MCF 10A (cell line): ENCODE measurements around the gene FARP1. TPM values are rescaled to one million over a fixed set of nuclear protein-coding genes. Genes with fewer than 3 reads are reported as not detected.

Experiments used
- Bru-seq: library from RNA; stranded (reverse); fragments of 400-500 nt; gene quantifications from one replicate; lab custom pipeline; 2021; lab: Mats Ljungman, UMichigan
- BruChase-seq, 2 experiments: library from RNA; stranded (reverse); fragments of 400-500 nt; gene quantifications; one replicate each; lab custom pipeline; 2021; lab: Mats Ljungman, UMichigan
- BruUV-seq: library from RNA; stranded (reverse); fragments of 400-500 nt; replicated peaks from 2 replicates; lab custom pipeline; 2021; lab: Mats Ljungman, UMichigan
- CTCF ChIA-PET: fragments of 300-600 bp; sonication (Branson Sonifier 250); formaldehyde crosslinking; extraction: SDS; loops from one replicate; lab custom pipeline; 2021; ENCODE audit warnings: antibody characterized with exemption, inconsistent platforms; lab: Yijun Ruan, JAX
- POLR2A ChIA-PET: fragments of 300-600, 350-650 bp; sonication (Branson Sonifier 250); formaldehyde crosslinking; extraction: SDS; loops from one replicate; lab custom pipeline; 2020; ENCODE audit warnings: antibody characterized with exemption, inconsistent platforms; lab: Yijun Ruan, JAX
- DNase-seq: peaks from one replicate; pipeline ENCODE4 v3.0.0-alpha.2; 2018; ENCODE audit not compliant: unreplicated experiment
- H3K27ac Mint-ChIP-seq: one replicate; pipeline ENCODE4 v1.8.0; 2022; ENCODE audit warnings: mild to moderate bottlenecking, low read depth, mixed read lengths; ENCODE audit not compliant: unreplicated experiment
- H3K27me3 Mint-ChIP-seq: one replicate; pipeline ENCODE4 v1.8.0; 2022; ENCODE audit warnings: mixed read lengths; ENCODE audit not compliant: insufficient read depth, unreplicated experiment
- H3K36me3 Mint-ChIP-seq: one replicate; pipeline ENCODE4 v1.8.0; 2022; ENCODE audit warnings: mild to moderate bottlenecking, moderate library complexity, mixed read lengths; ENCODE audit not compliant: insufficient read depth, unreplicated experiment
- H3K4me1 Mint-ChIP-seq: one replicate; pipeline ENCODE4 v1.8.0; 2022; ENCODE audit warnings: mixed read lengths; ENCODE audit not compliant: insufficient read depth, unreplicated experiment
- H3K4me3 Mint-ChIP-seq: one replicate; pipeline ENCODE4 v1.8.0; 2022; ENCODE audit warnings: mild to moderate bottlenecking, moderate library complexity, mixed read lengths; ENCODE audit not compliant: unreplicated experiment
- H3K9me3 Mint-ChIP-seq: one replicate; pipeline ENCODE4 v1.8.0; 2022; ENCODE audit warnings: mixed read lengths; ENCODE audit not compliant: unreplicated experiment
- CTCF ChIP-seq: fragments of 200-600 bp; IDR thresholded peaks from one replicate; pipeline ENCODE4 v1.8.0; 2022; ENCODE audit warnings: antibody characterized with exemption, mild to moderate bottlenecking; ENCODE audit not compliant: unreplicated experiment
- intact Hi-C: fragments of 100-400 bp; cut with micrococcal nuclease; formaldehyde crosslinking; loops from 2 replicates; pipeline ENCODE4 v1.14.1; 2022
- long read RNA-seq: library from polyadenylated mRNA; stranded (forward); transcript quantifications from one replicate; pipeline ENCODE4 v2.0.0, GENCODE V29; 2022
- total RNA-seq: library from RNA; stranded (reverse); gene quantifications from 2 replicates; pipeline ENCODE4 v1.2.3, GENCODE V29; 2022

Gene FARP1, protein sequence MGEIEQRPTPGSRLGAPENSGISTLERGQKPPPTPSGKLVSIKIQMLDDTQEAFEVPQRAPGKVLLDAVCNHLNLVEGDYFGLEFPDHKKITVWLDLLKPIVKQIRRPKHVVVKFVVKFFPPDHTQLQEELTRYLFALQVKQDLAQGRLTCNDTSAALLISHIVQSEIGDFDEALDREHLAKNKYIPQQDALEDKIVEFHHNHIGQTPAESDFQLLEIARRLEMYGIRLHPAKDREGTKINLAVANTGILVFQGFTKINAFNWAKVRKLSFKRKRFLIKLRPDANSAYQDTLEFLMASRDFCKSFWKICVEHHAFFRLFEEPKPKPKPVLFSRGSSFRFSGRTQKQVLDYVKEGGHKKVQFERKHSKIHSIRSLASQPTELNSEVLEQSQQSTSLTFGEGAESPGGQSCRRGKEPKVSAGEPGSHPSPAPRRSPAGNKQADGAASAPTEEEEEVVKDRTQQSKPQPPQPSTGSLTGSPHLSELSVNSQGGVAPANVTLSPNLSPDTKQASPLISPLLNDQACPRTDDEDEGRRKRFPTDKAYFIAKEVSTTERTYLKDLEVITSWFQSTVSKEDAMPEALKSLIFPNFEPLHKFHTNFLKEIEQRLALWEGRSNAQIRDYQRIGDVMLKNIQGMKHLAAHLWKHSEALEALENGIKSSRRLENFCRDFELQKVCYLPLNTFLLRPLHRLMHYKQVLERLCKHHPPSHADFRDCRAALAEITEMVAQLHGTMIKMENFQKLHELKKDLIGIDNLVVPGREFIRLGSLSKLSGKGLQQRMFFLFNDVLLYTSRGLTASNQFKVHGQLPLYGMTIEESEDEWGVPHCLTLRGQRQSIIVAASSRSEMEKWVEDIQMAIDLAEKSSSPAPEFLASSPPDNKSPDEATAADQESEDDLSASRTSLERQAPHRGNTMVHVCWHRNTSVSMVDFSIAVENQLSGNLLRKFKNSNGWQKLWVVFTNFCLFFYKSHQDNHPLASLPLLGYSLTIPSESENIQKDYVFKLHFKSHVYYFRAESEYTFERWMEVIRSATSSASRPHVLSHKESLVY
- total RNA-seq (20.7 and 30.1 TPM in 2 replicates), Bru-seq, nascent RNA (percentile 53 among the genes with signal in this experiment), BruChase-seq, experiment 1, labeled RNA remaining after a 6-hour chase (percentile 48 among the genes with signal in this experiment), BruChase-seq, experiment 2, labeled RNA remaining after a 2-hour chase (percentile 49 among the genes with signal in this experiment)
- long read RNA-seq, full-length matches to known transcripts, result 34 of 58 reads
- long read RNA-seq, partial matches to known transcripts, result 15 of 58 reads
- long read RNA-seq, other reads (novel, unspliced or antisense), result 9 of 58 reads

DNA sequence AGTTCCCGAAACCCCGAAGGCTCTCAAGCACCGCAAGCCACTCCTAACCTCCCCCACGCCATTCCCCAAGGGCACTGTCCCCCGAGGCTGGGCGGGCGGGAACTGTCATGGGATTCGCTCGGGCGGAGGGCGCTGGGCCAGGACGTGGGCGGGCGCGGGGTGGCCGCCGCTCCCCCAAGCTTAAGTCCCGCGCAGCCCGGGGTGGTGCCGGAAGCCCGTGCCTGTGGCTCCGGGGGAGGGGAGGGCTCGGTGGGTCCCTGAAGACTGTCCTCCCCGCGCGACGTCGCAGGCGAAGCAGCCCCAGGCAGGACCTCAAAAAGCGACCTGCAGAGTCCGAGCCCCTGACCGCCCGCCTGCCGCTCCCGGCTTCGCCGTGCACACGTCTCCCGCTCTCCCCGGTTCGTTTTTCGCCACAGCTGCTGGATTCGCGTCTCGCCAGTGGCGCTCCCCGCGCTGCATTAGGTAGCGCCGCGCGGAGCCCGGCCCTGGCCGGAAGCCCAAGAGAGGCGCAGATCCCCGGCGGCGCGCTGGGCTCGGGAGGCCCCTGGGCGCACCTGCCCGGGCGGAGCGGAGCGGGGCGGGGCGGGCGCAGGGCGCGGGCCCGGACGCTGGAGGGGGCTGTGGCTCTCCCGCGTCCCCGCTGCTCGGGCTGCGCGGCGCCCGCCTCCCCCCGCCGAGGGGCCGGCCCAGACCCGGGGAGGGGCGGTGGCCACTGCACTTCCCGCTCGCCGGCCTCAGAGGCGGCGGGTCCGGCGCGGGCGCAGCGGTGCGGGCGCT is at the start of gene FARP1:
FARP1 (plus strand) TSS at position 715 of the 777 bp plus-strand sequence. CDS start 70,149 bp downstream, outside the sequence.
- DNase-seq, result peak; percentile 70
- intact Hi-C loops, result loop anchor here (1.0 to 5.0 kb wide), 4 partner anchors 286 to 531 kb away; no protein-coding TSS in a partner anchor
- no TSS peak for BruUV-seq
- Mint-ChIP-seq H3K27me3 (peaks cover 12% of the 10 kb centered on the region), H3K36me3 (no peaks in the 10 kb centered on the region), H3K9me3 (no peaks in the 10 kb centered on the region), H3K4me3 (peak within 1 kb of the TSS; percentile 76), H3K27ac (peak within 1 kb of the TSS; percentile 46), H3K4me1 (peaks cover 16% of the 10 kb centered on the region)
- ChIA-PET POLR2A (no interaction called here), CTCF (interaction anchor here (0.5 to 1.1 kb wide), 3 partner anchors 73 to 704 kb away, joined by 3 to 5 read pairs (median 4); no protein-coding TSS in a partner anchor)
- TF ChIP-seq CTCF, result peak; percentile 30

DNA sequence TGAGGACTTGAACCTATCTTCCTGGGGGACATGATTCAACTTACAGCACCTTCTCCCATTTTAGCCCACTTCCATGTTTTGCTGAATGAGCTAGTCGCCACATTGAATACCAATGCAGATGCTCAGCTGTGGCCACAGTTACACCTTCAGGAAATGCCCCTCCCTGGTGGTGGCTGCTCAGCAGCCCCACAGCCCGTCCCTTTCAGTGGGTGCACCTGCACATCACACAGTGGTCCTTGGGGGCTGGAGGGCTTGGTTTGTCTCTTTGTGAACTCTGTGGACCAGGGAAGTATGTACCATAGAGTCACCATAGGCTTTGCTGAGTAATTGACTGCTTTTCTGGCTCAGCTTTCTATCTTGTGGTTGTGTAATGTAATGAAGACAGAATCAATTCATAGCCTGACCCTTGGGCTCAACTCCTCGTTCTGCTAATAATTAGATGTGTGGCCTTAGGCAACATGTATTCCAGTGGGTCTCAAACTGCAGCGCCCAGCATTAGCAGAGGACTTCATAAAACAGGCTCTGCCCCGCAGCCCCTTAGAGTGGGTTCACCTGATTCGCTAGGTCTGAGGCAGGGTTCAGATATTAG is 48.1 kb upstream of the FARP1 start:
- Mint-ChIP-seq H3K4me3 (no peak overlapping the region), H3K36me3 (no peaks in the 10 kb centered on the region), H3K4me1 (no peaks in the 10 kb centered on the region), H3K27ac (no peak overlapping the region), H3K9me3 (peaks cover 13% of the 10 kb centered on the region), H3K27me3 (no peaks in the 10 kb centered on the region)
- ChIA-PET CTCF (interaction anchor here (0.6 kb wide), 1 partner anchor 745 kb away, joined by 3 read pairs; no protein-coding TSS in a partner anchor), POLR2A (no interaction called here)
- intact Hi-C loops, result no loop called here
- no peak for TF ChIP-seq CTCF
- DNase-seq, result no peak
- no TSS peak for BruUV-seq

DNA sequence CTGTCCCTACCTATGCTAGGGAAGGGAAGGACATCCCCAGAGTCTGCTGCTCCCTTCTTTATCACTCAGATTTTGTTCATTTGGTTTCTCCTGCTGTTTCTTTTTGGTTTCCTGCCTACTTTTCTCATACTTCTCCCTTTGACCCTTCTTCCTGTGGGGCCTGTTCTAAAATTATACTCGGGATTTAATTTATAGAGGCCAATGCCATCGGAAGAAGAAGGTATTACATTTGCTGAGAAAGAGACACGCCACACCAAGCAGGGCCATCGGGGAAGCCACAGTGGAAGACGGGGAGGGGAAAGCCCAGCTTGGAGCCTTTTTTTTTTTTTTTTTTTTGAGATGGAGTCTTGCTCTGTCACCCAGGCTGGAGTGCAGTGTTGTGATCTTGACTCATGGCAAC is 46.8 kb upstream of the FARP1 start:
- intact Hi-C loops, result no loop called here

More for the DNA sequence above, 46.8 kb upstream of the FARP1 start:
- TF ChIP-seq CTCF, result no peak
- H3K4me3 Mint-ChIP-seq, result no peak overlapping the region
- H3K9me3 Mint-ChIP-seq, result peaks cover 13% of the 10 kb centered on the region
- no peaks in the 10 kb centered on the region for H3K36me3 Mint-ChIP-seq
- no peaks in the 10 kb centered on the region for H3K27me3 Mint-ChIP-seq
- H3K4me1 Mint-ChIP-seq, result no peaks in the 10 kb centered on the region
- ChIA-PET POLR2A (no interaction called here), CTCF (no interaction called here)
- BruUV-seq, result no TSS peak
- no peak for DNase-seq
- no peak overlapping the region for H3K27ac Mint-ChIP-seq
